ENCODE results near the gene MAGI2.

MAGI2 gene

GRCh38 chr7:78752554-78752953 lies 700.9 kb downstream of the MAGI2 start:
- Histone ChIP-seq H2BK15ac (ENCODE audit: low read length) (no peak overlapping the region), H3K27ac (replicated peaks; ENCODE audit: low read length) (no peak overlapping the region), H3K18ac (ENCODE audit: low read length) (no peak overlapping the region), H3K36me3 (replicated peaks in 1 of 2; ENCODE audit: control insufficient read depth in 2 of 2, insufficient read depth in 2 of 2, low read length in 2 of 2) (no peaks in the 10 kb centered on the region), H3K4me3 (ENCODE audit: low read length in 2 of 2) (no peak overlapping the region), H3K23ac (ENCODE audit: low read depth, low read length, poor library complexity) (no peak overlapping the region), H3K27me3 (ENCODE audit: control insufficient read depth in 3 of 3, insufficient read depth in 3 of 3, low read depth in 1 of 3, low read length in 3 of 3) (no peaks in the 10 kb centered on the region), H2BK5ac (ENCODE audit: low read length) (no peak overlapping the region), H2AK5ac (ENCODE audit: low read depth, low read length) (no peak overlapping the region), H2BK12ac (ENCODE audit: low read length) (no peak overlapping the region), H3K4me2 (ENCODE audit: insufficient read depth, low read length, poor library complexity, severe bottlenecking) (no peak overlapping the region), H4K91ac (ENCODE audit: low read depth, low read length, poor library complexity) (no peak overlapping the region), H3K9ac (ENCODE audit: low read depth, low read length, poor library complexity) (no peak overlapping the region), H2BK120ac (ENCODE audit: low read depth, low read length) (no peak overlapping the region), H4K8ac (ENCODE audit: low read depth, low read length) (no peak overlapping the region), H3K4me1 (ENCODE audit: control insufficient read depth in 2 of 2, insufficient read depth in 1 of 2, low read depth in 1 of 2, low read length in 2 of 2) (no peaks in the 10 kb centered on the region), H2AFZ (ENCODE audit: low read length) (no peak overlapping the region), H3K9me3 (replicated peaks in 1 of 2; ENCODE audit: control insufficient read depth in 2 of 2, insufficient read depth in 1 of 2, low read depth in 1 of 2, low read length in 2 of 2) (no peaks in the 10 kb centered on the region), H3K14ac (ENCODE audit: low read length) (no peak overlapping the region), H3K79me1 (ENCODE audit: low read depth, low read length) (no peaks in the 10 kb centered on the region), H3K4ac (ENCODE audit: low read length) (no peak overlapping the region)
- no peak for DNase-seq (ENCODE audit: low spot score)

- H3K4me2 ChIP-seq (ENCODE audit: insufficient read depth, low read length, poor library complexity, severe bottlenecking): no peak overlapping the region
- no peak overlapping the region for H2BK5ac ChIP-seq (ENCODE audit: low read length)
- H3K9ac ChIP-seq (ENCODE audit: low read depth, low read length, poor library complexity): no peak overlapping the region
- H3K4ac ChIP-seq (ENCODE audit: low read length): no peak overlapping the region
- no peak overlapping the region for H2BK120ac ChIP-seq (ENCODE audit: low read depth, low read length)
- DNase-seq (ENCODE audit: low spot score): no peak
- H3K4me3 ChIP-seq (ENCODE audit: low read length in 2 of 2): no peak overlapping the region
- H3K14ac ChIP-seq (ENCODE audit: low read length): no peak overlapping the region
- no peak overlapping the region for H2BK12ac ChIP-seq (ENCODE audit: low read length)
- no peak overlapping the region for H2AK5ac ChIP-seq (ENCODE audit: low read depth, low read length)
- no peak overlapping the region for H3K18ac ChIP-seq (ENCODE audit: low read length)
- no peak overlapping the region for H4K91ac ChIP-seq (ENCODE audit: low read depth, low read length, poor library complexity)
- H3K27me3 ChIP-seq (ENCODE audit: control insufficient read depth in 3 of 3, insufficient read depth in 3 of 3, low read depth in 1 of 3, low read length in 3 of 3): no peaks in the 10 kb centered on the region
- no peaks in the 10 kb centered on the region for H3K36me3 ChIP-seq (replicated peaks in 1 of 2; ENCODE audit: control insufficient read depth in 2 of 2, insufficient read depth in 2 of 2, low read length in 2 of 2)
- no peak overlapping the region for H2BK15ac ChIP-seq (ENCODE audit: low read length)
- H3K23ac ChIP-seq (ENCODE audit: low read depth, low read length, poor library complexity): no peak overlapping the region
- no peaks in the 10 kb centered on the region for H3K4me1 ChIP-seq (ENCODE audit: control insufficient read depth in 2 of 2, insufficient read depth in 1 of 2, low read depth in 1 of 2, low read length in 2 of 2)
- H3K27ac ChIP-seq (replicated peaks; ENCODE audit: low read length): no peak overlapping the region
- no peaks in the 10 kb centered on the region for H3K9me3 ChIP-seq (replicated peaks in 1 of 2; ENCODE audit: control insufficient read depth in 2 of 2, insufficient read depth in 1 of 2, low read depth in 1 of 2, low read length in 2 of 2)
- H3K79me1 ChIP-seq (ENCODE audit: low read depth, low read length): no peaks in the 10 kb centered on the region
- WGBS, 2 donors (ENCODE audit: extremely low coverage in 2 of 2, insufficient read length in 2 of 2, insufficient replicate concordance in 1 of 2): no CpG with 5 or more reads among the region's 4 CpGs
- H4K8ac ChIP-seq (ENCODE audit: low read depth, low read length): no peak overlapping the region
- H2AFZ ChIP-seq (ENCODE audit: low read length): no peak overlapping the region
Observed at GRCh38 chr7:78751253-78751652, 702.2 kb downstream of the MAGI2 start.

- H4K8ac ChIP-seq (ENCODE audit: low read depth, low read length): no peak overlapping the region
- no peak overlapping the region for H3K14ac ChIP-seq (ENCODE audit: low read length)
- no peak overlapping the region for H3K23ac ChIP-seq (ENCODE audit: low read depth, low read length, poor library complexity)
- H3K27ac ChIP-seq (replicated peaks; ENCODE audit: low read length): no peak overlapping the region
- DNase-seq (ENCODE audit: low spot score): no peak
- H2BK120ac ChIP-seq (ENCODE audit: low read depth, low read length): no peak overlapping the region
- H2BK12ac ChIP-seq (ENCODE audit: low read length): no peak overlapping the region
- H3K9me3 ChIP-seq (replicated peaks in 1 of 2; ENCODE audit: control insufficient read depth in 2 of 2, insufficient read depth in 1 of 2, low read depth in 1 of 2, low read length in 2 of 2): no peaks in the 10 kb centered on the region
- H3K4ac ChIP-seq (ENCODE audit: low read length): no peak overlapping the region
- no peak overlapping the region for H3K4me3 ChIP-seq (ENCODE audit: low read length in 2 of 2)
- H2AK5ac ChIP-seq (ENCODE audit: low read depth, low read length): no peak overlapping the region
- H3K27me3 ChIP-seq (ENCODE audit: control insufficient read depth in 3 of 3, insufficient read depth in 3 of 3, low read depth in 1 of 3, low read length in 3 of 3): no peaks in the 10 kb centered on the region
- H2BK15ac ChIP-seq (ENCODE audit: low read length): no peak overlapping the region
- no peak overlapping the region for H3K4me2 ChIP-seq (ENCODE audit: insufficient read depth, low read length, poor library complexity, severe bottlenecking)
- no peak overlapping the region for H3K18ac ChIP-seq (ENCODE audit: low read length)
- no peak overlapping the region for H2BK5ac ChIP-seq (ENCODE audit: low read length)
- H2AFZ ChIP-seq (ENCODE audit: low read length): no peak overlapping the region
- no peaks in the 10 kb centered on the region for H3K4me1 ChIP-seq (ENCODE audit: control insufficient read depth in 2 of 2, insufficient read depth in 1 of 2, low read depth in 1 of 2, low read length in 2 of 2)
- no peak overlapping the region for H3K9ac ChIP-seq (ENCODE audit: low read depth, low read length, poor library complexity)
- H3K36me3 ChIP-seq (replicated peaks in 1 of 2; ENCODE audit: control insufficient read depth in 2 of 2, insufficient read depth in 2 of 2, low read length in 2 of 2): no peaks in the 10 kb centered on the region
- no peak overlapping the region for H4K91ac ChIP-seq (ENCODE audit: low read depth, low read length, poor library complexity)
- WGBS, 2 donors (ENCODE audit: extremely low coverage in 2 of 2, insufficient read length in 2 of 2, insufficient replicate concordance in 1 of 2): no CpG with 5 or more reads among the region's 5 CpGs
- H3K79me1 ChIP-seq (ENCODE audit: low read depth, low read length): no peaks in the 10 kb centered on the region
Observed at GRCh38 chr7:78749052-78749746, 704.3 kb downstream of the MAGI2 start.

- no CpG with 5 or more reads among the region's 3 CpGs for WGBS, 2 donors (ENCODE audit: extremely low coverage in 2 of 2, insufficient read length in 2 of 2, insufficient replicate concordance in 1 of 2)
- H2BK15ac ChIP-seq (ENCODE audit: low read length): no peak overlapping the region
Observed at GRCh38 chr7:78747592-78747991, 705.9 kb downstream of the MAGI2 start.

More at GRCh38 chr7:78747592-78747991, 705.9 kb downstream of the MAGI2 start:
- H3K4me3 ChIP-seq (ENCODE audit: low read length in 2 of 2): no peak overlapping the region
- no peak overlapping the region for H3K27ac ChIP-seq (replicated peaks; ENCODE audit: low read length)
- H3K36me3 ChIP-seq (replicated peaks in 1 of 2; ENCODE audit: control insufficient read depth in 2 of 2, insufficient read depth in 2 of 2, low read length in 2 of 2): no peaks in the 10 kb centered on the region
- no peak overlapping the region for H4K91ac ChIP-seq (ENCODE audit: low read depth, low read length, poor library complexity)
- no peak for DNase-seq (ENCODE audit: low spot score)
- no peak overlapping the region for H4K8ac ChIP-seq (ENCODE audit: low read depth, low read length)
- H2BK120ac ChIP-seq (ENCODE audit: low read depth, low read length): no peak overlapping the region
- H3K18ac ChIP-seq (ENCODE audit: low read length): no peak overlapping the region
- H3K14ac ChIP-seq (ENCODE audit: low read length): no peak overlapping the region
- H3K4me2 ChIP-seq (ENCODE audit: insufficient read depth, low read length, poor library complexity, severe bottlenecking): no peak overlapping the region
- no peak overlapping the region for H2AFZ ChIP-seq (ENCODE audit: low read length)
- H2BK12ac ChIP-seq (ENCODE audit: low read length): no peak overlapping the region
- no peak overlapping the region for H2AK5ac ChIP-seq (ENCODE audit: low read depth, low read length)
- H3K4me1 ChIP-seq (ENCODE audit: control insufficient read depth in 2 of 2, insufficient read depth in 1 of 2, low read depth in 1 of 2, low read length in 2 of 2): no peaks in the 10 kb centered on the region
- no peaks in the 10 kb centered on the region for H3K27me3 ChIP-seq (ENCODE audit: control insufficient read depth in 3 of 3, insufficient read depth in 3 of 3, low read depth in 1 of 3, low read length in 3 of 3)
- H3K4ac ChIP-seq (ENCODE audit: low read length): no peak overlapping the region
- no peaks in the 10 kb centered on the region for H3K9me3 ChIP-seq (replicated peaks in 1 of 2; ENCODE audit: control insufficient read depth in 2 of 2, insufficient read depth in 1 of 2, low read depth in 1 of 2, low read length in 2 of 2)
- no peak overlapping the region for H3K23ac ChIP-seq (ENCODE audit: low read depth, low read length, poor library complexity)
- no peak overlapping the region for H2BK5ac ChIP-seq (ENCODE audit: low read length)
- H3K79me1 ChIP-seq (ENCODE audit: low read depth, low read length): no peaks in the 10 kb centered on the region
- H3K9ac ChIP-seq (ENCODE audit: low read depth, low read length, poor library complexity): no peak overlapping the region

All from neuronal stem cell (in vitro differentiated cells).